ENCODE measurements around the gene TMA7B. TPM values are rescaled to one million over a fixed set of nuclear protein-coding genes. Genes with fewer than 3 reads are reported as not detected.

TMA7B gene
- total and polyA plus RNA-seq, 12 donors, result not detected

DNA sequence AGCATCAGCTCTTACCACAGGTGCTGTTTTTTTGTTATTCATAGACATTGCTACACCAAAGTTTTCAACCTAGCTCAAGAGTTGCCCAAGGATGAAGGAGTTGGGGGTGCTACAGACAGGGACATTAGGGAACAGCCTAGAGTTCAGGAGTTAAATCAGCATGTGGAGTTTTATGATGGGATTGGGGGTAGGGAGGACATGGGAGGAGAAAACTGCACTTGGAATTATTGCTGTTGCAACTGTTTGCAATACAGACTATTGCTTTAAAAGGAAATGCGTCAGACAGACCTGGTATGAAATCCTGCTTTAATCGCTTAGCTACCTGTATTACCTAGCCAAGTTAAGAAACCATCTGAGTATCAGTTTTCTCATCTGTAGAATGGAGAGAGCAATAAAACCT, 6.3 kb downstream of the TMA7B start:
- intact Hi-C loops (cut with DNase I), result no loop called here

GRCh38 chr22:39967103-39967829, 7.1 kb downstream of the TMA7B start:
- TF ChIP-seq, protein P1, sequence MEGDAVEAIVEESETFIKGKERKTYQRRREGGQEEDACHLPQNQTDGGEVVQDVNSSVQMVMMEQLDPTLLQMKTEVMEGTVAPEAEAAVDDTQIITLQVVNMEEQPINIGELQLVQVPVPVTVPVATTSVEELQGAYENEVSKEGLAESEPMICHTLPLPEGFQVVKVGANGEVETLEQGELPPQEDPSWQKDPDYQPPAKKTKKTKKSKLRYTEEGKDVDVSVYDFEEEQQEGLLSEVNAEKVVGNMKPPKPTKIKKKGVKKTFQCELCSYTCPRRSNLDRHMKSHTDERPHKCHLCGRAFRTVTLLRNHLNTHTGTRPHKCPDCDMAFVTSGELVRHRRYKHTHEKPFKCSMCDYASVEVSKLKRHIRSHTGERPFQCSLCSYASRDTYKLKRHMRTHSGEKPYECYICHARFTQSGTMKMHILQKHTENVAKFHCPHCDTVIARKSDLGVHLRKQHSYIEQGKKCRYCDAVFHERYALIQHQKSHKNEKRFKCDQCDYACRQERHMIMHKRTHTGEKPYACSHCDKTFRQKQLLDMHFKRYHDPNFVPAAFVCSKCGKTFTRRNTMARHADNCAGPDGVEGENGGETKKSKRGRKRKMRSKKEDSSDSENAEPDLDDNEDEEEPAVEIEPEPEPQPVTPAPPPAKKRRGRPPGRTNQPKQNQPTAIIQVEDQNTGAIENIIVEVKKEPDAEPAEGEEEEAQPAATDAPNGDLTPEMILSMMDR (IDR thresholded peaks at IDR 0.05), result no peak
- Histone ChIP-seq H3K9me3 (no peaks in the 10 kb centered on the region), H3K4me3 (no peak overlapping the region), H3K27ac (no peak overlapping the region), H3K36me3 (peaks cover 0 to 5% (median 0%) of the 10 kb centered on the region in 9 donors), H3K27me3 (peaks cover 0 to 20% (median 3%) of the 10 kb centered on the region in 7 donors), H3K4me1 (peaks cover 0 to 21% (median 7%) of the 10 kb centered on the region in 9 donors)
- ATAC-seq (no peak), DNase-seq (no peak)
- intact Hi-C loops (cut with DNase I), result loop anchor here in 1 of 10 donors (1.0 kb wide), 1 partner anchor 35 kb away; no protein-coding TSS in a partner anchor
- 77 to 85% methylated on average over 9 of the region's 9 CpGs for WGBS, 2 donors

More for the DNA sequence above, 6.3 kb downstream of the TMA7B start:
- Histone ChIP-seq H3K27me3 (peaks cover 0 to 13% (median 0%) of the 10 kb centered on the region in 7 donors), H3K36me3 (peaks cover 0 to 5% (median 0%) of the 10 kb centered on the region in 9 donors), H3K27ac (no peak overlapping the region), H3K4me3 (no peak overlapping the region), H3K4me1 (peaks cover 0 to 29% (median 7%) of the 10 kb centered on the region in 9 donors), H3K9me3 (no peaks in the 10 kb centered on the region)
- 95 to 97% methylated on average over 2 of the region's 2 CpGs for WGBS, 2 donors
- TF ChIP-seq, protein P1 (IDR thresholded peaks at IDR 0.05), result no peak
- DNase-seq, result no peak
- ATAC-seq, result no peak

DNA sequence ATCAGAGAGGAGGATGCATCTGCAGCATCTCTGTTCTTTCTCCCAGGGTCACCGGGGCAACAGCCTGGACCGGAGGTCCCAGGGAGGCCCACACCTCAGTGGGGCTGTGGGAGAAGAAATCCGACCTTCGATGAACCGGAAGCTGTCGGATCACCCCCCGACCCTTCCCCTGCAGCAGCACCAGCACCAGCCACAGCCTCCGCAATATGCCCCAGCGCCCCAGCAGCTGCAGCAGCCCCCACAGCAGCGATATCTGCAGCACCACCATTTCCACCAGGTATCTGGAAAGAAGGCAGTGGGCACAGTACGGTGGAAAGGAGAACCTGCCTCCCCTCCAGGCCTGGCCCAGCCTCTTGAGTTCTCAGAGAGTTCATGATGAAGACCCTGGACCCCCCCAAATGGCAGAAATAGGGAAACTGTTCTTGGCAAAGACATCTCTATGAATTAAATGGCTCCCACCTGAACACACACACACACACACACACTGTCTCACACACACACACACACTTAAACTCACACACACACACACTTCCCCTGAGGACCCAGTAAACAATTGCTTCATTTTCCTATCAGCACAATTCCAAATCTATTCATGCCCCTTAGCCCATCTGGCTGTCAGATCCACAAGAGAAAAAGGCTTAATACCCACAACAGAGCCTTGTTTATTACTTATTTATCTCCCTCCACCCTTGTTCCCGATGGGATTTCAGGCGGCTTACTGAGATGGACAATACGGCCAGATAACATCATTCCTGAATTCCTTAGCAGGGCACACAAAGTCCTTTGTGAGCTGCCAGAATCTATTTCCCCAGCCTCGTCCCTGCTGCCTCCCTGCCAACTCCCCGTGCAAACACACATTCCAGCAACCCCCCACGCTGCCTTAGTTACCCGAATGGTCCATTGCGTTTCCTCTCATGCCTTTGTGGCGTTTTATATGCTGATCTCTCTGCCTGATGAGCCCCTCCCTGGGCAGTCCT, 8.1 kb downstream of the TMA7B start:
- no peaks in the 10 kb centered on the region for H3K9me3 ChIP-seq
- DNase-seq (peak; percentile 7 to 28), ATAC-seq (peak in 7 of 8 donors; percentile 46 to 94 (median 70))
- H3K4me3 ChIP-seq, result no peak overlapping the region
- 49 to 51% methylated on average over 20 of the region's 20 CpGs for WGBS, 2 donors
- peaks cover 0 to 5% (median 0%) of the 10 kb centered on the region in 9 donors for H3K36me3 ChIP-seq
- intact Hi-C loops (cut with DNase I), result loop anchor here in 1 of 10 donors (1.0 kb wide), 1 partner anchor 34 kb away; no protein-coding TSS in a partner anchor
- TF ChIP-seq, protein P1 (IDR thresholded peaks at IDR 0.05), result no peak
- peaks cover 0 to 29% (median 6%) of the 10 kb centered on the region in 7 donors for H3K27me3 ChIP-seq
- peak overlapping the region in 2 of 10 donors; percentile 22 to 26 for H3K27ac ChIP-seq
- H3K4me1 ChIP-seq, result peaks cover 0 to 13% (median 7%) of the 10 kb centered on the region in 9 donors

- 91 to 95% methylated on average over 10 of the region's 10 CpGs for WGBS, 2 donors
- H3K36me3 ChIP-seq, result peaks cover 0 to 5% (median 0%) of the 10 kb centered on the region in 9 donors
- TF ChIP-seq, protein P1 (IDR thresholded peaks at IDR 0.05), result no peak
- H3K9me3 ChIP-seq, result no peaks in the 10 kb centered on the region
- peaks cover 0 to 13% (median 7%) of the 10 kb centered on the region in 9 donors for H3K4me1 ChIP-seq
- H3K4me3 ChIP-seq, result no peak overlapping the region
- peaks cover 0 to 34% (median 7%) of the 10 kb centered on the region in 7 donors for H3K27me3 ChIP-seq
- intact Hi-C loops (cut with DNase I), result no loop called here
- no peak overlapping the region for H3K27ac ChIP-seq
- DNase-seq (no peak), ATAC-seq (no peak)
Observed at GRCh38 chr22:39970742-39971141, 10.5 kb downstream of the TMA7B start.

Data from heart right ventricle (tissue), 16 donors.